Right kidney (tissue), 9 donors: ENCODE measurements around the gene ATAD2B.
A peak's percentile ranks its signal among the peaks of the same experiment; 100 is the strongest.
"Not testable (repeated sequence)": the region's sequence is repeated elsewhere in the genome, so short reads cannot be mapped to it uniquely, and the experiment has no call there.

ENCODE experiments used
- DNase-seq: peaks from one replicate; pipeline ENCODE4 v3.0.0-alpha.2; 2016
- long read RNA-seq, 8 donors: transcript quantifications; one replicate each; lab custom pipeline, GENCODE V29; 2026

The ATAD2B gene
- long read RNA-seq, donor 1, result 0 reads
- long read RNA-seq, donor 2, result 0 reads
- long read RNA-seq, donor 3, result 0 reads
- long read RNA-seq, donor 4, result 0 reads
- long read RNA-seq, donor 5, result 0 reads
- long read RNA-seq, donor 6, partial matches to known transcripts, result 8 of 14 reads
- long read RNA-seq, donor 6, other reads (novel, unspliced or antisense), result 6 of 14 reads
- long read RNA-seq, donor 7, partial matches to known transcripts, result 0 of 1 reads
- long read RNA-seq, donor 7, other reads (novel, unspliced or antisense), result 0 of 1 reads
- long read RNA-seq, donor 8, result 0 reads

- peak; percentile 99 for DNase-seq
Measured at GRCh38 chr2:23926750-23927571, at the start of gene ATAD2B. TSS of gene ATAD2B (minus strand) at chr2:23927123. CDS start at chr2:23926770, 353 bp downstream.

- no peak for DNase-seq
Measured at GRCh38 chr2:23967846-23968245, 40.9 kb upstream of the ATAD2B start.

- DNase-seq, result no peak
Measured at GRCh38 chr2:23954325-23955014, 27.5 kb upstream of the ATAD2B start.

GRCh38 chr2:23953625-23954024, 26.7 kb upstream of the ATAD2B start:
- DNase-seq, result no peak

GRCh38 chr2:23952558-23952957, 25.6 kb upstream of the ATAD2B start:
- not testable (repeated sequence) for DNase-seq

GRCh38 chr2:23947350-23947749, 20.4 kb upstream of the ATAD2B start:
- DNase-seq, result no peak

GRCh38 chr2:23944976-23945375, 18.1 kb upstream of the ATAD2B start:
- DNase-seq, result no peak

GRCh38 chr2:23944527-23944926, 17.6 kb upstream of the ATAD2B start:
- DNase-seq, result no peak

GRCh38 chr2:23943666-23944065, 16.7 kb upstream of the ATAD2B start:
- no peak for DNase-seq

- peak; percentile 7 for DNase-seq
Measured at GRCh38 chr2:23941644-23942043, 14.7 kb upstream of the ATAD2B start.

GRCh38 chr2:23940718-23941620, 14.0 kb upstream of the ATAD2B start:
- DNase-seq, result peak; percentile 86

GRCh38 chr2:23939987-23940717, 13.2 kb upstream of the ATAD2B start, which contains the start of gene UBXN2A:
TSS of gene UBXN2A (plus strand) at chr2:23940463. CDS start at chr2:23958315, 17,852 bp downstream.
- DNase-seq, result peak; percentile 93

- DNase-seq, result no peak
Measured at GRCh38 chr2:23934259-23934658, 7.3 kb upstream of the ATAD2B start.

GRCh38 chr2:23926290-23926749, 603 bp downstream of the ATAD2B start:
- no peak for DNase-seq

GRCh38 chr2:23925702-23926289, 1.1 kb downstream of the ATAD2B start:
- DNase-seq, result no peak

- no peak for DNase-seq
Measured at GRCh38 chr2:23924589-23925359, 2.1 kb downstream of the ATAD2B start.

- no peak for DNase-seq
Measured at GRCh38 chr2:23918837-23919489, 8.0 kb downstream of the ATAD2B start.

GRCh38 chr2:23916727-23917405, 10.1 kb downstream of the ATAD2B start:
- DNase-seq, result no peak

GRCh38 chr2:23915327-23915726, 11.6 kb downstream of the ATAD2B start:
- no peak for DNase-seq
